ENCODE results near the gene ELMO3. TPM values are rescaled to one million over a fixed set of nuclear protein-coding genes. Genes with fewer than 3 reads are reported as not detected.

ELMO3 gene
- total and polyA plus RNA-seq, 4 donors, result 1.7 to 3.8 (median 3.1) TPM

GRCh38 chr16:67202426-67202825 is 3.5 kb downstream of the ELMO3 start:
- Histone ChIP-seq H3K36me3 (ENCODE audit: control insufficient read depth in 4 of 4, insufficient read depth in 3 of 4, low read depth in 1 of 4, low read length in 3 of 4) (peaks cover 2 to 35% (median 11%) of the 10 kb centered on the region in 4 donors), H3K4me1 (ENCODE audit: control insufficient read depth in 4 of 4, insufficient read depth in 4 of 4, low read length in 3 of 4) (peaks cover 2 to 19% (median 8%) of the 10 kb centered on the region in 4 donors), H3K9ac (ENCODE audit: low read depth in 1 of 2, low read length in 2 of 2) (no peak overlapping the region), H3K27me3 (ENCODE audit: control insufficient read depth in 4 of 4, insufficient read depth in 4 of 4, low read length in 3 of 4) (no peaks in the 10 kb centered on the region), H3K9me3 (ENCODE audit: control insufficient read depth in 4 of 4, low read length in 3 of 4) (no peaks in the 10 kb centered on the region), H3K4me3 (ENCODE audit: low read depth in 1 of 3, low read length in 3 of 3) (no peak overlapping the region), H3K27ac (ENCODE audit: low read depth in 1 of 2, low read length in 2 of 2) (no peak overlapping the region)
- DNase-seq (ENCODE audit: low spot score), result no peak
- WGBS, result 97% methylated on average over 12 of the region's 12 CpGs
- TF ChIP-seq TAF1 (conservative IDR thresholded peaks at IDR 0.05), result no peak
- no peak for TF ChIP-seq FOXA2 (IDR thresholded peaks at IDR 0.05)
- no peak for TF ChIP-seq SP1 (IDR thresholded peaks at IDR 0.05)
- no peak for TF ChIP-seq EGR1 (IDR thresholded peaks at IDR 0.05; ENCODE audit: low read depth in 2 of 2)
- TF ChIP-seq RXRA (IDR thresholded peaks at IDR 0.05), result no peak
- no peak for TF ChIP-seq YY1 (IDR thresholded peaks at IDR 0.05)
- no peak for TF ChIP-seq REST (IDR thresholded peaks at IDR 0.05)
- TF ChIP-seq ZBTB33 (IDR thresholded peaks at IDR 0.05), result no peak
- no peak for TF ChIP-seq HNF4G (IDR thresholded peaks at IDR 0.05)
- TF ChIP-seq NR2F2 (IDR thresholded peaks at IDR 0.05), result no peak
- no peak for TF ChIP-seq CTCF (IDR thresholded peaks at IDR 0.05; ENCODE audit: low read depth, low read length, missing input control)
- TF ChIP-seq JUND (IDR thresholded peaks at IDR 0.05), result no peak
- TF ChIP-seq MAX (IDR thresholded peaks at IDR 0.05), result no peak
- TF ChIP-seq RAD21 (IDR thresholded peaks at IDR 0.05), result no peak
- TF ChIP-seq HNF4A (conservative IDR thresholded peaks at IDR 0.05), result no peak
- TF ChIP-seq ATF3 (IDR thresholded peaks at IDR 0.05), result no peak

GRCh38 chr16:67202956-67203493 is 4.1 kb downstream of the ELMO3 start:
- H3K9me3 ChIP-seq (ENCODE audit: control insufficient read depth in 4 of 4, low read length in 3 of 4), result no peaks in the 10 kb centered on the region
- H3K27me3 ChIP-seq (ENCODE audit: control insufficient read depth in 4 of 4, insufficient read depth in 4 of 4, low read length in 3 of 4), result no peaks in the 10 kb centered on the region
- H3K9ac ChIP-seq (ENCODE audit: low read depth in 1 of 2, low read length in 2 of 2), result no peak overlapping the region
- DNase-seq (ENCODE audit: low spot score), result no peak
- H3K4me1 ChIP-seq (ENCODE audit: control insufficient read depth in 4 of 4, insufficient read depth in 4 of 4, low read length in 3 of 4), result peaks cover 2 to 19% (median 7%) of the 10 kb centered on the region in 4 donors
- WGBS, result 95% methylated on average over 23 of the region's 23 CpGs
- no peak overlapping the region for H3K4me3 ChIP-seq (ENCODE audit: low read depth in 1 of 3, low read length in 3 of 3)
- peaks cover 2 to 30% (median 8%) of the 10 kb centered on the region in 4 donors for H3K36me3 ChIP-seq (ENCODE audit: control insufficient read depth in 4 of 4, insufficient read depth in 3 of 4, low read depth in 1 of 4, low read length in 3 of 4)
- no peak overlapping the region for H3K27ac ChIP-seq (ENCODE audit: low read depth in 1 of 2, low read length in 2 of 2)
- TF ChIP-seq YY1 (IDR thresholded peaks at IDR 0.05) (no peak), GABPA (IDR thresholded peaks at IDR 0.05 in 1 of 2, conservative IDR thresholded peaks at IDR 0.05 in 1 of 2) (no peak), HNF4G (IDR thresholded peaks at IDR 0.05) (no peak), JUND (IDR thresholded peaks at IDR 0.05) (no peak), FOXA1 (IDR thresholded peaks at IDR 0.05) (no peak), SP1 (IDR thresholded peaks at IDR 0.05) (no peak), HNF4A (conservative IDR thresholded peaks at IDR 0.05) (no peak), REST (IDR thresholded peaks at IDR 0.05) (no peak), EGR1 (IDR thresholded peaks at IDR 0.05; ENCODE audit: low read depth in 2 of 2) (no peak), NR2F2 (IDR thresholded peaks at IDR 0.05) (no peak), ZBTB33 (IDR thresholded peaks at IDR 0.05) (no peak)
